Endodermal cell (in vitro differentiated cells): ENCODE measurements around the gene MYH9. TPM values are rescaled to one million over a fixed set of nuclear protein-coding genes. Genes with fewer than 3 reads are reported as not detected.

Experiments used
- DNase-seq: peaks from one replicate; pipeline ENCODE4 v3.0.0-alpha.2; 2017
- H3K27ac ChIP-seq: 2 replicates; pipeline ENCODE4 v1.5.1; 2013; ENCODE audit warnings: mild to moderate bottlenecking, low read depth, low read length, moderate library complexity
- H3K27me3 ChIP-seq: 2 replicates; pipeline ENCODE4 v1.6.1; 2013; ENCODE audit warnings: mild to moderate bottlenecking, low read length, moderate library complexity; ENCODE audit not compliant: insufficient read depth, control insufficient read depth, poor library complexity, severe bottlenecking
- H3K36me3 ChIP-seq: 2 replicates; pipeline ENCODE4 v1.7.0; 2013; ENCODE audit warnings: mild to moderate bottlenecking, low read length, moderate library complexity; ENCODE audit not compliant: control insufficient read depth, insufficient read depth
- H3K4me1 ChIP-seq: one replicate; pipeline ENCODE4 v1.7.0; 2013; ENCODE audit warnings: low read length; ENCODE audit not compliant: control insufficient read depth, insufficient read depth
- H3K4me3 ChIP-seq: 2 replicates; pipeline ENCODE4 v1.5.1; 2013; ENCODE audit warnings: mild to moderate bottlenecking, low read length, moderate library complexity
- H3K9ac ChIP-seq: 2 replicates; pipeline ENCODE4 v1.6.1; 2013; ENCODE audit warnings: mild to moderate bottlenecking, low read length, moderate library complexity; ENCODE audit not compliant: poor library complexity, severe bottlenecking; ENCODE audit errors: extremely low read depth
- H3K9me3 ChIP-seq: 2 replicates; pipeline ENCODE4 v1.6.1; 2013; ENCODE audit warnings: mild to moderate bottlenecking, low read length, moderate library complexity; ENCODE audit not compliant: control insufficient read depth
- H3K27ac Mint-ChIP-seq: 2 replicates; pipeline ENCODE4 v1.8.0; 2020; ENCODE audit warnings: mixed read lengths
- H3K27me3 Mint-ChIP-seq: 2 replicates; pipeline ENCODE4 v1.8.0; 2021; ENCODE audit warnings: mild to moderate bottlenecking, mixed read lengths; ENCODE audit not compliant: insufficient read depth
- H3K36me3 Mint-ChIP-seq: 2 replicates; pipeline ENCODE4 v1.8.0; 2020; ENCODE audit warnings: low read depth, mixed read lengths
- H3K4me1 Mint-ChIP-seq: 2 replicates; pipeline ENCODE4 v1.8.0; 2020; ENCODE audit warnings: mixed read lengths
- H3K4me3 Mint-ChIP-seq: 2 replicates; pipeline ENCODE4 v1.8.0; 2020; ENCODE audit warnings: mild to moderate bottlenecking, moderate library complexity, mixed read lengths
- H3K9me3 Mint-ChIP-seq: 2 replicates; pipeline ENCODE4 v1.8.0; 2020; ENCODE audit warnings: mild to moderate bottlenecking, mixed read lengths
- CTCF ChIP-seq: fragments of 200-600 bp; sonication (generic); conservative IDR thresholded peaks from 2 replicates; pipeline ENCODE4 v1.5.0; 2021; ENCODE audit warnings: antibody characterized with exemption, mild to moderate bottlenecking
- WGBS, 2 experiments: methylation state at CpG; one replicate each; pipeline versions ENCODE4 v1.1.5 to v1.1.7; 2013; ENCODE audit warnings: missing lambda C conversion rate in 2 of 2, mixed read lengths in 1 of 2; ENCODE audit not compliant: insufficient coverage in 1 of 2, insufficient read length in 1 of 2; 5-methylcytosine and 5-hydroxymethylcytosine counted together
- total RNA-seq, 2 donors: library from RNA; stranded (reverse); fragmentation: NEBNext Ultra II Directional in 1 of 2; extraction: Animal tissue kit (Norgen Biotek cat#: 25700) in 1 of 2; gene quantifications; 2 replicates in 1 of 2; 3 replicates in 1 of 2; pipeline ENCODE4 v1.2.1, GENCODE V29; 2021

Gene MYH9
- total RNA-seq, 2 donors from 2014 or later = 270 to 288 TPM

GRCh38 chr22:36384766-36385481 is 2.8 kb downstream of the MYH9 start:
- Mint-ChIP-seq H3K27me3 (no peaks in the 10 kb centered on the region), H3K4me1 (peaks cover 20% of the 10 kb centered on the region), H3K4me3 (peak overlapping the region; percentile 84), H3K36me3 (peaks cover 19% of the 10 kb centered on the region), H3K27ac (peak overlapping the region; percentile 87), H3K9me3 (no peaks in the 10 kb centered on the region)
- Histone ChIP-seq H3K4me1 (peaks cover 8% of the 10 kb centered on the region), H3K9me3 (no peaks in the 10 kb centered on the region), H3K36me3 (peaks cover 49% of the 10 kb centered on the region), H3K9ac (peak overlapping the region; percentile 83), H3K4me3 (peak overlapping the region; percentile 96), H3K27me3 (no peaks in the 10 kb centered on the region), H3K27ac (peak overlapping the region; percentile 88)
- WGBS, 2 experiments = 38 to 51% methylated on average over 2 to 6 of the region's 7 CpGs
- peak; percentile 75 for DNase-seq
- peak; percentile 27 for TF ChIP-seq CTCF

GRCh38 chr22:36383110-36383581 is 4.6 kb downstream of the MYH9 start:
- Histone ChIP-seq H3K9me3 (no peaks in the 10 kb centered on the region), H3K4me3 (peak overlapping the region; percentile 45), H3K4me1 (peaks cover 8% of the 10 kb centered on the region), H3K36me3 (peaks cover 62% of the 10 kb centered on the region), H3K27ac (no peak overlapping the region), H3K9ac (no peak overlapping the region), H3K27me3 (no peaks in the 10 kb centered on the region)
- H3K36me3 Mint-ChIP-seq = peaks cover 29% of the 10 kb centered on the region
- no peak for DNase-seq
- WGBS, 2 experiments = 71 to 84% methylated on average over 1 to 3 of the region's 4 CpGs
- H3K27me3 Mint-ChIP-seq = no peaks in the 10 kb centered on the region
- peaks cover 20% of the 10 kb centered on the region for H3K4me1 Mint-ChIP-seq
- no peak for TF ChIP-seq CTCF
- H3K27ac Mint-ChIP-seq = peak overlapping the region; percentile 84
- H3K4me3 Mint-ChIP-seq = no peak overlapping the region
- no peaks in the 10 kb centered on the region for H3K9me3 Mint-ChIP-seq

GRCh38 chr22:36381513-36382128 is 6.1 kb downstream of the MYH9 start:
- Mint-ChIP-seq H3K9me3 (no peaks in the 10 kb centered on the region), H3K4me3 (no peak overlapping the region), H3K36me3 (peaks cover 41% of the 10 kb centered on the region), H3K27ac (no peak overlapping the region), H3K27me3 (no peaks in the 10 kb centered on the region), H3K4me1 (peaks cover 22% of the 10 kb centered on the region)
- DNase-seq = no peak
- TF ChIP-seq CTCF = no peak
- Histone ChIP-seq H3K9me3 (no peaks in the 10 kb centered on the region), H3K4me1 (peaks cover 8% of the 10 kb centered on the region), H3K4me3 (no peak overlapping the region), H3K9ac (no peak overlapping the region), H3K27ac (no peak overlapping the region), H3K36me3 (peaks cover 71% of the 10 kb centered on the region), H3K27me3 (no peaks in the 10 kb centered on the region)
- WGBS, 2 experiments = 77 to 90% methylated on average over 3 to 5 of the region's 5 CpGs
